Astrocyte of the spinal cord (primary cell): ENCODE data around the gene SEMA6D.
"Not testable (repeated sequence)": the region's sequence is repeated elsewhere in the genome, so short reads cannot be mapped to it uniquely, and the experiment has no call there.

ENCODE experiments used
- DNase-seq: peaks from one replicate; pipeline ENCODE4 v3.0.0; 2011; ENCODE audit warnings: low read depth, low spot score
- H3K4me3 ChIP-seq: 2 replicates; pipeline ENCODE4 v1.5.1; 2011; ENCODE audit warnings: low read depth, mild to moderate bottlenecking, low read length, moderate library complexity
- in situ Hi-C: cut with HindIII; loops from 2 replicates; pipeline ENCODE4 v1.10.0; 2017; ENCODE audit warnings: low sequenced_read_pairs
- TF ChIP-seq, protein P1 (sequence below): IDR thresholded peaks from 2 replicates; pipeline ENCODE4 v1.5.1; 2012; ENCODE audit warnings: low read depth, mild to moderate bottlenecking, low read length, inconsistent platforms

SEMA6D gene

DNA sequence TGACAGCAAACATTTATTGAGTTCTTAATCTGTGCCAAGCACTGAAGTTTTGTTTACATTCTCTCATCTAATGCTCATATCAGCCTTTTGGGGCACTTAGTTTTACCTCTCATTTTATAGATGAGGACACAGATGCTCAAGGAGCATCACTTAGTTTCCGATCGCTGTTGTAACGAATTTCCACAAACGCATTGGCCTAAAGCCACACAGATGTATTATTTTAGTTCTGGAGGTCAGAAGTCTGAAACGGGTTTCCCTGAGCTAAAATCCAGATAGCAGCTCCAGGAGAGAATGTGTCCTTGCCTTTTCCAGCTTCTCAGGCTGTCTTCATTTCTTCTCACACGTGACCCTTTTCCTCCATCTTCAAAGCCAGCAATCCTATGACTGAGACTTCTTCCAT lies 11.1 kb downstream of the SEMA6D start:
- in situ Hi-C loops: no loop called here
- TF ChIP-seq, protein P1, sequence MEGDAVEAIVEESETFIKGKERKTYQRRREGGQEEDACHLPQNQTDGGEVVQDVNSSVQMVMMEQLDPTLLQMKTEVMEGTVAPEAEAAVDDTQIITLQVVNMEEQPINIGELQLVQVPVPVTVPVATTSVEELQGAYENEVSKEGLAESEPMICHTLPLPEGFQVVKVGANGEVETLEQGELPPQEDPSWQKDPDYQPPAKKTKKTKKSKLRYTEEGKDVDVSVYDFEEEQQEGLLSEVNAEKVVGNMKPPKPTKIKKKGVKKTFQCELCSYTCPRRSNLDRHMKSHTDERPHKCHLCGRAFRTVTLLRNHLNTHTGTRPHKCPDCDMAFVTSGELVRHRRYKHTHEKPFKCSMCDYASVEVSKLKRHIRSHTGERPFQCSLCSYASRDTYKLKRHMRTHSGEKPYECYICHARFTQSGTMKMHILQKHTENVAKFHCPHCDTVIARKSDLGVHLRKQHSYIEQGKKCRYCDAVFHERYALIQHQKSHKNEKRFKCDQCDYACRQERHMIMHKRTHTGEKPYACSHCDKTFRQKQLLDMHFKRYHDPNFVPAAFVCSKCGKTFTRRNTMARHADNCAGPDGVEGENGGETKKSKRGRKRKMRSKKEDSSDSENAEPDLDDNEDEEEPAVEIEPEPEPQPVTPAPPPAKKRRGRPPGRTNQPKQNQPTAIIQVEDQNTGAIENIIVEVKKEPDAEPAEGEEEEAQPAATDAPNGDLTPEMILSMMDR: no peak

GRCh38 chr15:47728886-47729285 lies 11.6 kb downstream of the SEMA6D start:
- in situ Hi-C loops: no loop called here
- TF ChIP-seq, protein P1: no peak
- no peak for DNase-seq
- no peak overlapping the region for H3K4me3 ChIP-seq

More for the DNA sequence above, 11.1 kb downstream of the SEMA6D start:
- no peak for DNase-seq
- no peak overlapping the region for H3K4me3 ChIP-seq

GRCh38 chr15:47731230-47731629 lies 13.9 kb downstream of the SEMA6D start:
- in situ Hi-C loops: no loop called here
- no peak overlapping the region for H3K4me3 ChIP-seq
- TF ChIP-seq, protein P1: no peak
- no peak for DNase-seq

- in situ Hi-C loops: no loop called here
- H3K4me3 ChIP-seq: no peak overlapping the region
- TF ChIP-seq, protein P1: no peak
- DNase-seq: no peak
Measured at GRCh38 chr15:47732248-47732647, 14.9 kb downstream of the SEMA6D start.

GRCh38 chr15:47733085-47733484 lies 15.8 kb downstream of the SEMA6D start:
- in situ Hi-C loops: no loop called here
- no peak for DNase-seq
- H3K4me3 ChIP-seq: no peak overlapping the region
- TF ChIP-seq, protein P1: no peak

DNA sequence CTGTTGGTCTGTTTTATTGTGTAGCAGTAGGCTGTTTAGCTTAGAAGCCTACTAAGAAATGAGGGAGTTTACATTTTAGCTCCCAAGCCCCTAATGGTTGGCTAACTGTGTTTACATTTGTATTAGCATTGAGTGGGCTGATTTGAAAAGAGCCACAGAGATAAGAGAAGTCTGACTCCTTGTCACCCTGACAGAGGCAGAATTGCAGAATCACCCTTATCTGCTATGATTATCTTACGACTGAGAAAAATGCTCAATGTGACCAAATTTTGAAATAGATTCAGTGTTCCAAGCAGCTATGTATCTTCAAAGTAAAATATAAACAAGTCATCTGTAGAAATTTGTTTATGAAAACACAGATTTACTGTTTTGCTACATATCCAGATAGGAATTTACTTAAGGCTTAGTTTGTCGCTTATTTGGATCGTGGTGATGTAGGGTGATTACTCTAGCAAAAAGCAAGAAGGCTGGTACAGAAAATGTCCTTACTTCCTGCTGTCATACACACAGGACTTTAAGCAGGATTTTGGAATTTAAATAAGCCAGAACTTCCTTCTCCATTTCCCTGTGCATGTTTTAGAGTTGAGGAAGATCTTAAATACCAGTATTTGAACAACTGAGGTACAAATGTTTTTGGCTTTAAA lies 19.0 kb downstream of the SEMA6D start:
- TF ChIP-seq, protein P1: no peak
- H3K4me3 ChIP-seq: no peak overlapping the region
- DNase-seq: no peak
- in situ Hi-C loops: no loop called here

- no peak overlapping the region for H3K4me3 ChIP-seq
- TF ChIP-seq, protein P1: no peak
- in situ Hi-C loops: no loop called here
- DNase-seq: no peak
Measured at GRCh38 chr15:47737477-47737876, 20.2 kb downstream of the SEMA6D start.

- DNase-seq, H3K4me3 ChIP-seq, in situ Hi-C loops: not testable (repeated sequence)
Measured at GRCh38 chr15:47738144-47738825, 21.0 kb downstream of the SEMA6D start.
